Activated naive CD4-positive, alpha-beta T cell treated with anti-CD3 and anti-CD28 coated beads, Interleukin-2, amount 10 ng/mL, durations not matched to agents 7 days and 5 days (primary cell): ENCODE data around the gene NAB2.
A peak's percentile ranks its signal among the peaks of the same experiment; 100 is the strongest.

Experiments
- CTCF ChIA-PET: fragments of 350-600 bp; sonication (Branson Sonifier 250); formaldehyde crosslinking; loops from one replicate; lab custom pipeline; 2021; ENCODE audit warnings: antibody characterized with exemption; lab: Charles Lee
- DNase-seq: peaks from one replicate; pipeline ENCODE4 v3.0.0-alpha.2; 2020
- H3K27ac Mint-ChIP-seq: one replicate; pipeline ENCODE4 v1.8.0; 2021; ENCODE audit warnings: mild to moderate bottlenecking, moderate library complexity, mixed read lengths
- H3K27me3 Mint-ChIP-seq: one replicate; pipeline ENCODE4 v1.8.0; 2021; ENCODE audit warnings: mild to moderate bottlenecking, mixed read lengths
- H3K36me3 Mint-ChIP-seq: one replicate; pipeline ENCODE4 v1.8.0; 2021; ENCODE audit warnings: mixed read lengths
- H3K4me1 Mint-ChIP-seq: one replicate; pipeline ENCODE4 v1.8.0; 2021; ENCODE audit warnings: mixed read lengths
- H3K4me3 Mint-ChIP-seq: one replicate; pipeline ENCODE4 v1.8.0; 2021; ENCODE audit warnings: mild to moderate bottlenecking, moderate library complexity, mixed read lengths
- H3K9me3 Mint-ChIP-seq: one replicate; pipeline ENCODE4 v1.8.0; 2021; ENCODE audit warnings: mixed read lengths

NAB2 gene

DNA sequence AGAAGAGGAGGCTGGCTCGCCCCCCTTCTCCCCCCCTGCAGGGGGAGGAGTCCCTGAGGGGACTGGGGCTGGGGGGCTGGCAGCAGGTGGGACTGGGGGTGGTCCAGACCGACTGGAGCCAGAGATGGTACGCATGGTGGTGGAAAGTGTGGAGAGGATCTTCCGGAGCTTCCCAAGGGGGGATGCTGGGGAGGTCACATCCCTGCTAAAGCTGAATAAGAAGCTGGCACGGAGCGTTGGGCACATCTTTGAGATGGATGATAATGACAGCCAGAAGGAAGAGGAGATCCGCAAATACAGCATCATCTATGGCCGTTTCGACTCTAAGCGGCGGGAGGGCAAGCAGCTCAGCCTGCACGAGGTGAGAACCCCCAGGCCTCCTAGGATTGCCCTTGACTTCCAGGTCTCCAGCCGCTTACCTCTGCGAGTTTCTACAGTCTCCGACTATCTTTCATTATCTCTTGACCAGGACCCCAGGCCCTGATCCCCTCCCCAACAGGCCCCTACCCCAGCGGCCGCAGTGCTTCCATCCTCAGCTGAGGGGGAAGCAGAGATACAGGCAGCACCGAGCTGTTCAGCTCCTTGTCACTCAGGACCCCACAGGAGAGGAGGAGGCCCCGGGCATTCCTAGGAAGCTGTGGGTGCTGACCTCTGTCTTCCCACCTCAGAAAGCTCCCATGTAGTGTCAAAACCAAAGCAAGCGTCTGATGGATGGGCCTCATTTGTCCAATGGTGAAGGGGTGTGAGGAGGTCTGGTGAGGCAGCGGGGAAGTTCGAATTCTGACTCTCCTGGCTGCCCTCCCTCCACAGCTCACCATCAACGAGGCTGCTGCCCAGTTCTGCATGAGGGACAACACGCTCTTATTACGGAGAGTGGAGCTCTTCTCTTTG is 3.0 kb downstream of the NAB2 start:
- peak overlapping the region; percentile 33 for H3K27ac Mint-ChIP-seq
- H3K4me3 Mint-ChIP-seq = no peak overlapping the region
- CTCF ChIA-PET = interaction anchor here (1.0 to 10.4 kb wide), 14 partner anchors 12 to 87 kb away, joined by 3 to 100 read pairs (median 10); partner anchors contain the start of genes NEMP1, STAT6 and ZBTB39
- H3K4me1 Mint-ChIP-seq = peaks cover 66% of the 10 kb centered on the region
- no peaks in the 10 kb centered on the region for H3K9me3 Mint-ChIP-seq
- no peak for DNase-seq
- no peaks in the 10 kb centered on the region for H3K27me3 Mint-ChIP-seq
- H3K36me3 Mint-ChIP-seq = peaks cover 27% of the 10 kb centered on the region

DNA sequence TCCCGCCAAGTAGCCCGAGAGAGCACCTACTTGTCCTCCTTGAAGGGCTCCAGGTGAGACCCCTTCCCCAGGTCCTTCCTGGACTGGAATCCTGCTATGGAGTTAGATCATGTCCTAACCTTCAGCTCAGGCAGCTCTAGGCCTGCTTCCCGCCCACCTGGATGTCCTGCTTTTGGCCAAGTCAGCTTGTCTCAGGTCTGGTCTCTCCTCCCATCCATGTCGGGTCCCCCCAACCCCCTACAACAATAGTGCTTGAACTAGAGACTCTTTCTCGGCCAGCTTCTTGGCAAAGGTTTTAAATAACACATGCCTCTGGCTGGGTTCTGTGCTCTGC is 3.6 kb downstream of the NAB2 start:
- H3K27me3 Mint-ChIP-seq = no peaks in the 10 kb centered on the region
- H3K4me1 Mint-ChIP-seq = peaks cover 68% of the 10 kb centered on the region
- no peaks in the 10 kb centered on the region for H3K9me3 Mint-ChIP-seq
- peak overlapping the region; percentile 39 for H3K27ac Mint-ChIP-seq
- CTCF ChIA-PET = interaction anchor here (1.0 to 10.4 kb wide), 13 partner anchors 11 to 151 kb away, joined by 3 to 100 read pairs (median 11); partner anchors contain the start of genes NEMP1, STAT6 and ZBTB39
- no peak for DNase-seq
- peaks cover 33% of the 10 kb centered on the region for H3K36me3 Mint-ChIP-seq
- H3K4me3 Mint-ChIP-seq = peak overlapping the region; percentile 13

DNA sequence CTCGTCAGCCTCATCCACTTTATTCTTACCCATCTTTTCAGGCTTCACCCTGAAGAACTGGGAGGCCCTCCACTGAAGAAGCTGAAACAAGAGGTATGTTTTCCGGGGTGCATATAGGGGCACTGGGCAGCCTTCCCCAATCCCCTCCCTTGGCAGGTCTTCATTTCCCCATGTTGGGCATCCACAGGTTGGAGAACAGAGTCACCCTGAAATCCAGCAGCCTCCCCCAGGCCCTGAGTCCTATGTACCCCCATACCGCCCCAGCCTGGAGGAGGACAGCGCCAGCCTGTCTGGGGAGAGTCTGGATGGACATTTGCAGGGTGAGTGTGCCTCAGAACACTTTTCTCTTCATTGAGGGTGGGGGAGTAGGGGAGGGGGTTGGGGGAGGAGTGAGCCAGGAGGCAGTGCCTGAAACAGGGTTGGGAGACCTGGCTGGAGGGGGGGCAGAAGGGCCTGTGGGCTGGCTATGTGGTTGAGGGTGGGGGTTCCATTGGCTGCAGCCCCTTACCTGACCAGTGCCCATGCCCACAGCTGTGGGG is 4.0 kb downstream of the NAB2 start:
- Mint-ChIP-seq H3K27me3 (no peaks in the 10 kb centered on the region), H3K27ac (peak overlapping the region; percentile 39), H3K4me3 (no peak overlapping the region), H3K9me3 (no peaks in the 10 kb centered on the region), H3K36me3 (peaks cover 36% of the 10 kb centered on the region), H3K4me1 (peaks cover 65% of the 10 kb centered on the region)
- no peak for DNase-seq
- CTCF ChIA-PET = interaction anchor here (0.7 to 10.4 kb wide), 17 partner anchors 11 to 151 kb away, joined by 3 to 100 read pairs (median 6); partner anchors contain the start of genes NEMP1, STAT6 and ZBTB39

DNA sequence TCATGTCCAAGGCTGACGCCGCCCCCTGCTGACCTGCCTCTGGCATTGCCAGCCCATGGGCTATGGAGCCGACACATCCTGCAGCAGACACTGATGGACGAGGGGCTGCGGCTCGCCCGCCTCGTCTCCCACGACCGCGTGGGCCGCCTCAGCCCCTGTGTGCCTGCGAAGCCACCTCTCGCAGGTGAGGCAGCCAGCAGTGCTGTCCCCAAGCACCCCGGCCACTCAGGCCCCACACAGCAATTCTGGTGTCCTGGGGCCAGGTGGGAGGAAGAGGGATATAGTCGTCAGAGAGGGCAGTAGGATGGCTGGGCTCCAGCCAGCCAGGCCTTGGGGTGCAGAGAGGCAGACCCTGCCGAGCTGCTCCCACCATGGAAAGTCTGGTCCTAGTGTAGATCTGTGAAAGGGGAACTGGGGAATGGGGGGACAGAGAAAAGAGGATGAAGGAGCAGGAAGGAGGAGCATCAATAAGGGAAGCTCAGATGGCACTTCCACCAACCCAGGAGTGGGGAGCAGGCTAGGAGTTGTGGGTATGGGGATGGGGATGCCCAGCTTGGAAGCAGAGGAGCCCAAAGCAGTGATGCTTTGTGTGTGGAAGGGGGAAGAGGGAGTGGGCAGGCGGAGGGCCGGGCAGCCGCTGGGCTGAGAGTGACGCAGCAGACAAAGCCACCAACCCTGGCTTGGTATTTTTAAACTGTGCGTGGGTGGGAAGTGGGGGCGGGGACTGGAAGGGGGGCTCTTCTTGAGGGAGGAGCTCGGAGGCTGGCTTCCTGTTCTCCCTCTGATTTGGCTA is 4.7 kb downstream of the NAB2 start:
- peak; percentile 67 for DNase-seq

DNA sequence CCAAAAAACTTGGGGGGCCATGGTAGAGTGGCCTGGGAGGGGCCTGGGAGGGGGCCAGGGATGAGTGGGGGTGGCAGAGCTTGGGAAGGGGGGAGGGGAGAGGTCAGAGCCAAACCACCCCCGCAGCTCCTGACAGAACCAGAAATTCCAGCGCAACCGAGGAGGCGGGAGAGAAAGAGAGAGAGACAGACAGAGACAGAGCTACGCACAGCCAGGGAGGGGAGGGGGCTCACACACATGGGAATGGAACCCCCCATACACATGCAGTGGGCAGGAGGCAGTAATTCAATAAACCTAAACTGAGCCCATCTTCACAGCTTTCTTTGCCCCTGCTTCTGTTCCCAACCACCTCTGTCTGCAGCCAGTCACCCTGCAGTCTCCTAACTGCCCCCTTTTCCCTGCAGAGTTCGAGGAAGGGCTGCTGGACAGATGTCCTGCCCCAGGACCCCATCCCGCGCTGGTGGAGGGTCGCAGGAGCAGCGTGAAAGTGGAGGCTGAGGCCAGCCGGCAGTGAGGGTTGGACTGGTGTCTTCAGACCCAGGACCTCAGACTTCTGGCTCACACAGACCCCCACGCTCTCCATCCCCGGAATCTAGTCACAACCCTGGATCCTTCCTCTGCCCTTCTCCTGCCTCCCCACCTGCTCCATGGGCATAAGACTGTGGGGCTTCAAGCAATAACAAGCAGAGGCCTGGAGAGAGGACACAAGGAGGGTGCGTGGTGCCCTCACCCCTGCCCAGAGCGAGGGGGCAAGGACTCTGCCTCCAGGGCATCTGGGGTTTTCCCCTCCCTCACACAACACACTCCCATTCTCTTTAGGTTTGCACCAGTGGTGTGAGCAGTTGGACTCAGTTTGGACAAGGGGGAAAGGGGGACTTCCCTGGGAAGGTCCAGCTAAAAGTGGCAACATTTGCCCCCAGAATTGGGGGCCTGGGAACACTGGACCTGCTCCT is 5.6 kb downstream of the NAB2 start:
- H3K27ac Mint-ChIP-seq = peak overlapping the region; percentile 64
- no peaks in the 10 kb centered on the region for H3K27me3 Mint-ChIP-seq
- no peaks in the 10 kb centered on the region for H3K9me3 Mint-ChIP-seq
- H3K4me3 Mint-ChIP-seq = no peak overlapping the region
- H3K4me1 Mint-ChIP-seq = peaks cover 64% of the 10 kb centered on the region
- H3K36me3 Mint-ChIP-seq = peaks cover 51% of the 10 kb centered on the region
- peak; percentile 18 for DNase-seq
- CTCF ChIA-PET = interaction anchor here (0.7 to 10.4 kb wide), 10 partner anchors 11 to 405 kb away, joined by 3 to 100 read pairs (median 4); partner anchors contain the start of genes NEMP1 and STAT6

More for the DNA sequence above, 4.7 kb downstream of the NAB2 start:
- H3K4me1 Mint-ChIP-seq = peaks cover 59% of the 10 kb centered on the region
- H3K36me3 Mint-ChIP-seq = peaks cover 43% of the 10 kb centered on the region
- no peaks in the 10 kb centered on the region for H3K27me3 Mint-ChIP-seq
- H3K9me3 Mint-ChIP-seq = no peaks in the 10 kb centered on the region
- peak overlapping the region; percentile 22 for H3K27ac Mint-ChIP-seq
- CTCF ChIA-PET = interaction anchor here (0.7 to 10.4 kb wide), 11 partner anchors 12 to 404 kb away, joined by 3 to 100 read pairs (median 4); partner anchors contain the start of genes NEMP1 and STAT6
- H3K4me3 Mint-ChIP-seq = peak overlapping the region; percentile 26

DNA sequence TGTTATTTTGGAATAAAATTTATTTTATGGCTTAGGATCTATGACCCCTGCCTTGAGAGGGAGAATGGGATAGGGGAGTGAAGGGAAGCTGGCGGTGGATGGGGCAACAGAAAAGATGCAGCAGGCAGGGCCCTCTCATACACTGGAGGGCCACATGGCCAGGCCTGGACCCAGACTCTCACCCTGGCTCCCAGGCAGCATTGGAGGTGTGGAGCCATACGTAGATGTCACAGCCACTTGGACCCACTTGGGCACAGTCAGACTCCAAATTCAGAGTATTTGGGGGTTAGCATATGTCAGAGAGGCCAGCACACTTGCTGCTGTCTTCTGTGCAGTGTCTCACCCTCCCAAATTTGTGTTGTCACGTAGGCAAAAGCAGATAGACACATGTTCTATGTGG is 6.5 kb downstream of the NAB2 start:
- Mint-ChIP-seq H3K27me3 (no peaks in the 10 kb centered on the region), H3K4me1 (peaks cover 64% of the 10 kb centered on the region), H3K27ac (peak overlapping the region; percentile 82), H3K36me3 (peaks cover 55% of the 10 kb centered on the region), H3K9me3 (no peaks in the 10 kb centered on the region), H3K4me3 (no peak overlapping the region)
- no peak for DNase-seq
- CTCF ChIA-PET = interaction anchor here (2.0 to 10.4 kb wide), 2 partner anchors 15 to 26 kb away, joined by 9 to 100 read pairs; partner anchors contain the start of gene STAT6

DNA sequence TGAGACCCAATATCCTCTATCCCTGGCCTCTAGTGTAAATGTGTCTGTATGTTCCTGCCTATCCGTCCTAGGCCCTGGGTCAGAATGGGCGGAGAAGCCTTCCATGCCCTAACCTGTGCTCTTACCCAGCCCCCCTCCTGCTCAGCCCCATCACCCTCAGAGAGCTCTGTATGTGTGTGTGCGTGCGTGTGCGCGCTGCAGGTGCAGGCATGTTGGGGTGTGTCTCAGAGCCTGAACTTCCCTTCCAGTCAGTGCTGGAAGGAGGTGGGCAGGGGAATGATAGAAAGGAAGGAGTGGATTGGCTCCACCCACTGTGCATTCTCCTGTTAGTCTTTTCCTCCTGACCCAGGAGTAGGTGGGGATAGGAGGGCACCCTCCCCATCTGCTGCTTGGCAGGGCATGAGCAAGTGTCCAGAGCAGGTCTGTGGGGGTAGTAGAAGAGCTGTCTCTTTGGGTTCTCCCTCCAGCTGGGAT is 7.2 kb downstream of the NAB2 start:
- Mint-ChIP-seq H3K36me3 (peaks cover 54% of the 10 kb centered on the region), H3K27ac (peak overlapping the region; percentile 82), H3K4me1 (peaks cover 63% of the 10 kb centered on the region), H3K4me3 (no peak overlapping the region), H3K27me3 (no peaks in the 10 kb centered on the region), H3K9me3 (no peaks in the 10 kb centered on the region)
- no peak for DNase-seq
- CTCF ChIA-PET = interaction anchor here (1.0 to 10.4 kb wide), 3 partner anchors 15 to 27 kb away, joined by 3 to 100 read pairs (median 9); partner anchors contain the start of gene STAT6

DNA sequence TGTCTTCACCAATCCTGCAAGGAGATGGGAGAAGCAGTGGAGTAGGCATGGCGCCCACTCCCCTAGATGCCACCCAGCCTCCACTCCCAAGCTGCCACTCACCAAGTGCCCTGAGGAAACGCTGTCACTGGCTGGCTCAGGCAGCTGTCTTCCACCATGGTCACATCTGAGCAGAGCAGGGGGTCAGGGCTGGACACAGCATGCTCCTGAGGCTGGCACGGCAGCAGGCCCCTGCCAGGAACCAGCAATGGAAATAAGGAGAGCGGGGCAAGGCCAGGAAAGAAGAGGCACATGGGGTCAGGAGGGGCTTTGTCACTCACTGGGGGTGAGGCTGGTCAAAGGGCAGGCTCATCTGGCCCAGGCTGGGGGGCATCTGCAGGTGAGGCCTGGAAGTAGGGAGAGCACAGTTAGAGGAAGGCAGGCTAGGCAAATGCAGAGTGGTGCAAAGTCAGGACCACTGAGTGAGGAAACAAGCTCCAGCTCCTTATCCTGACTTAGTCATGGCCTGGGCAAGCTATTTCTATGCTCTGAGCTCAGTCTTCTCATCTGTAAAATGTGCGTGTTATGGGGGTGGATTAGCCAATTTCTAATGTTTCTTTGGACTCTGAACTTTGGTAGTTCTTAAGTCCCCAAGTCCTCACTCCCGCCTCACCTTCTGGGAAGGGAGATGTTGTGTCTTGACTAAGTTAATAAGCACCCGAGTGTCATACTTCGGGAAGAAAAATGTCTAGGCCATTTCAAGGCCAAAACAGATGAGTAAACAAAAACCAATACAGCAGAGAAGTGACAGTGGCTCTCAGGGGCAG is 8.0 kb downstream of the NAB2 start:
- CTCF ChIA-PET = interaction anchor here (1.0 to 10.4 kb wide), 4 partner anchors 14 to 28 kb away, joined by 3 to 100 read pairs (median 6); partner anchors contain the start of gene STAT6
- Mint-ChIP-seq H3K27ac (peak overlapping the region; percentile 50), H3K4me1 (peaks cover 67% of the 10 kb centered on the region)

DNA sequence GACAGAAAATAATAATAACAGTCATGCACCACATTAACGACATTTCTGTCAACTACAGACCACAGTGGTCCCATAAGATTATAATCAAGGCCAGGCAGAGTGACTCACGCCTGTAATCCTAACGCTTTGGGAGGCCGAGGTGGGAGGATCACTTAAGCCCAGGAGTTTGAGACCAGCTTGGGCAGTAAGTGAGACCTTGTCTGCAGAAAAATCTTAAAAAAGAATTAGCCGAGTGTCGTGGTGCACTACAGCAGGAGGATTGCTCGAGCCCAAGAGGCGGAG is 8.6 kb downstream of the NAB2 start:
- H3K9me3 Mint-ChIP-seq = no peaks in the 10 kb centered on the region
- CTCF ChIA-PET = interaction anchor here (1.0 to 10.4 kb wide), 2 partner anchors 13 to 27 kb away, joined by 3 to 100 read pairs; partner anchors contain the start of gene STAT6
- no peak overlapping the region for H3K27ac Mint-ChIP-seq
- no peak overlapping the region for H3K4me3 Mint-ChIP-seq
- no peak for DNase-seq
- H3K4me1 Mint-ChIP-seq = peaks cover 71% of the 10 kb centered on the region
- peaks cover 57% of the 10 kb centered on the region for H3K36me3 Mint-ChIP-seq
- H3K27me3 Mint-ChIP-seq = no peaks in the 10 kb centered on the region

More for the DNA sequence above, 8.0 kb downstream of the NAB2 start:
- H3K36me3 Mint-ChIP-seq = peaks cover 53% of the 10 kb centered on the region
- H3K27me3 Mint-ChIP-seq = no peaks in the 10 kb centered on the region
- DNase-seq = no peak
- no peak overlapping the region for H3K4me3 Mint-ChIP-seq
- H3K9me3 Mint-ChIP-seq = no peaks in the 10 kb centered on the region

DNA sequence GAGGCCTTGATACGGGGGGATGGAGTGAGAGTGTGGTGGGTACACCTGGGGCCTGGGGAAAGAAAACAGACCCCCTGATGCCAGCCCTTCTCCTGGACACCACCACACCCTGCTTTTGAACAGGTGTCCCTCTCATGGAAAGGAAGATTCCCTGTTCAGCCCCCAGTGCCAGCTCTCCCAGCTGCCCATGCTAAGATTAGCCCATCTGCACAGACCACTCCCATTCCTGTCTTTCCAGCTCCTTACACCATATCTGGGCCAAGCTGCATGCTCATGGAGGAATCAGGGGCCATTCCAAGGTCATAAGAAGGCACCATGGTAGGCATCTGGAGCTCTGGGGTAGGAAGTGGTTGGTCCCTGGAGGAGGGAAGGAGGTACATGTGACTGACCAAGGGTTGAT is 9.6 kb downstream of the NAB2 start:
- no peak for DNase-seq
- Mint-ChIP-seq H3K4me1 (peaks cover 65% of the 10 kb centered on the region), H3K36me3 (peaks cover 55% of the 10 kb centered on the region), H3K27ac (peak overlapping the region; percentile 66), H3K27me3 (no peaks in the 10 kb centered on the region), H3K9me3 (no peaks in the 10 kb centered on the region), H3K4me3 (no peak overlapping the region)
- CTCF ChIA-PET = interaction anchor here (1.2 to 10.4 kb wide), 4 partner anchors 8 to 67 kb away, joined by 3 to 100 read pairs (median 5); partner anchors contain the start of gene STAT6

DNA sequence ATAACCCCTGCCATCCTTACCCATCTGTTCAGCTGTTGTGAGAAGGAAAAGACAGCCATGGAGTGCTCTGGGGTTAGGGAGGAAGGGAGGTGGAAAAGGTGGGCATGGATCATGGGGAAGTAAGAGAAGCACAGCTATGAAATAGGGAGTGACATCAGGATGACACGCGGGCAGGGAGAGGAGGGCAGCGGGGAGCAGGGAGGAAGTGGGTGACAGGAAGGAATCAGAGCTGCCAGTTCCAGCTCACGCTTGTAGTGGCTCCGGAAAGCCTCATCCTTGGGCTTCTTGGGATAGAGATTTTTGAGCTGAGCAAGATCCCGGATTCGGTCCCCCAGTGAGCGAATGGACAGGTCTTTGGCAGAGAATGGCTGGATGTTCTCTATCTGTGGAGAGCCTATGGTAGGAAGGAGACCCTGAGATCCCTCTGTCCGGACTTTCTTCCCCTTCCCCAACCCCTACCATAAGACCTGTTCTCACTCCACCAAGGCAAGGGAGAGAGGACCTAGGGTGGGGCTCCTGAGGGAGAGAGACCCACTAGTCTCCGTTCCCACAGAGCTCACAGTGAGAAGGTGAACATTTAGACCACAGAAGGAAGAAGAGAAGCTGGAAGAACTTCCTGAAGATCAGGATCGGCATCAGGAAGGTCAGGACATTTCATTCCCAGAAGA is 10.3 kb downstream of the NAB2 start:
- H3K27ac Mint-ChIP-seq = peak overlapping the region; percentile 66
- no peaks in the 10 kb centered on the region for H3K9me3 Mint-ChIP-seq
- H3K4me3 Mint-ChIP-seq = no peak overlapping the region
- H3K4me1 Mint-ChIP-seq = peaks cover 62% of the 10 kb centered on the region
- H3K36me3 Mint-ChIP-seq = peaks cover 55% of the 10 kb centered on the region
- DNase-seq = no peak
- CTCF ChIA-PET = interaction anchor here (1.0 to 10.4 kb wide), 7 partner anchors 9 to 68 kb away, joined by 3 to 100 read pairs (median 5); partner anchors contain the start of genes NEMP1 and STAT6
- H3K27me3 Mint-ChIP-seq = no peaks in the 10 kb centered on the region
